GM23248 (cell line): ENCODE measurements around the gene TXN2. TPM values are rescaled to one million over a fixed set of nuclear protein-coding genes. Genes with fewer than 3 reads are reported as not detected.
"Not testable (repeated sequence)": the region's sequence is repeated elsewhere in the genome, so short reads cannot be mapped to it uniquely, and the experiment has no call there.

Source experiments
- DNase-seq: peaks from one replicate; pipeline ENCODE4 v3.0.0-alpha.2; 2015
- H2AFZ ChIP-seq: fragments of 200-600 bp; sonication (generic); 2 replicates; pipeline ENCODE4 v1.6.1; 2016; ENCODE audit warnings: antibody characterized with exemption
- H3F3A ChIP-seq: fragments of 200-600 bp; sonication (generic); 2 replicates; pipeline ENCODE4 v1.6.1; 2016; ENCODE audit warnings: mild to moderate bottlenecking, antibody characterized with exemption, mixed run types; ENCODE audit not compliant: insufficient read depth
- H3K27ac ChIP-seq: fragments of 200-600 bp; sonication (generic); 2 replicates; pipeline ENCODE4 v1.5.1; 2016; ENCODE audit warnings: mild to moderate bottlenecking
- H3K27me3 ChIP-seq: fragments of 200-600 bp; sonication (generic); replicated peaks from 2 replicates; pipeline ENCODE4 v1.6.1; 2016; ENCODE audit warnings: mild to moderate bottlenecking; ENCODE audit not compliant: insufficient read depth
- H3K36me3 ChIP-seq: fragments of 200-600 bp; sonication (generic); 2 replicates; pipeline ENCODE4 v1.6.1; 2016; ENCODE audit warnings: low read depth, mild to moderate bottlenecking
- H3K4me1 ChIP-seq: fragments of 200-600 bp; sonication (generic); 2 replicates; pipeline ENCODE4 v1.6.1; 2016; ENCODE audit warnings: mild to moderate bottlenecking; ENCODE audit not compliant: insufficient read depth
- H3K4me2 ChIP-seq: fragments of 200-600 bp; sonication (generic); one replicate; pipeline ENCODE4 v1.6.1; 2016; ENCODE audit warnings: mild to moderate bottlenecking; ENCODE audit not compliant: unreplicated experiment
- H3K4me3 ChIP-seq: fragments of 200-600 bp; sonication (generic); 2 replicates; pipeline ENCODE4 v1.5.1; 2016; ENCODE audit warnings: mild to moderate bottlenecking
- H3K79me2 ChIP-seq: fragments of 200-600 bp; sonication (generic); 2 replicates; pipeline ENCODE4 v1.6.1; 2016; ENCODE audit warnings: mild to moderate bottlenecking; ENCODE audit not compliant: insufficient read depth
- H3K9ac ChIP-seq: fragments of 200-600 bp; sonication (generic); 2 replicates; pipeline ENCODE4 v1.6.1; 2016; ENCODE audit warnings: mild to moderate bottlenecking
- H3K9me2 ChIP-seq: fragments of 200-600 bp; sonication (generic); 2 replicates; pipeline ENCODE4 v1.6.1; 2016; ENCODE audit warnings: mixed run types, mild to moderate bottlenecking, moderate library complexity; ENCODE audit not compliant: insufficient read depth
- H3K9me3 ChIP-seq: fragments of 200-600 bp; sonication (generic); one replicate; pipeline ENCODE4 v1.6.1; 2017; ENCODE audit warnings: low read depth
- H4K20me1 ChIP-seq: fragments of 200-600 bp; sonication (generic); 2 replicates; pipeline ENCODE4 v1.6.0; 2016; ENCODE audit not compliant: insufficient read depth
- EZH2 ChIP-seq: fragments of 200-600 bp; sonication (generic); IDR thresholded peaks from 2 replicates; pipeline ENCODE4 v1.6.1; 2018; ENCODE audit warnings: antibody characterized with exemption, mild to moderate bottlenecking; ENCODE audit not compliant: insufficient read depth, poor library complexity, severe bottlenecking
- EZH2phosphoT487 ChIP-seq: fragments of 200-600 bp; sonication (generic); IDR thresholded peaks from 2 replicates; pipeline ENCODE4 v1.6.1; 2018; ENCODE audit warnings: antibody characterized with exemption, moderate library complexity, mild to moderate bottlenecking, low read depth; ENCODE audit not compliant: insufficient read depth
- WGBS, 2 experiments: methylation state at CpG; one replicate each; pipeline ENCODE4 v1.1.6; 2015 to 2017; ENCODE audit warnings: low lambda C conversion rate in 2 of 2, low coverage in 1 of 2; ENCODE audit errors: missing lambda C conversion rate in 2 of 2; 5-methylcytosine and 5-hydroxymethylcytosine counted together
- in situ Hi-C: fragments of 300-500 bp; cut with MboI; formaldehyde crosslinking; loops from 2 replicates; pipeline ENCODE4 v1.15.0; 2020
- polyA plus RNA-seq: library from polyadenylated mRNA; unstranded; fragments of >200 nt; fragmentation: Nextera tagmentation; extraction: Ambion mirVana; gene quantifications from 2 replicates; pipeline ENCODE4 v1.2.1, GENCODE V29; 2016
- total RNA-seq: library from RNA; depleted of rRNA; stranded (reverse); fragments of >200 nt; shearing (Covaris generic); gene quantifications from 2 replicates; pipeline ENCODE4 v1.2.3, GENCODE V29; 2014

The TXN2 gene
- total and polyA plus RNA-seq, 2 experiments from 2014 or later = 24.0 to 104 TPM

GRCh38 chr22:36456464-36456845 is 25.0 kb downstream of the TXN2 start:
- no peak for TF ChIP-seq EZH2phosphoT487
- TF ChIP-seq EZH2 = no peak
- Histone ChIP-seq H3K9me2 (no peaks in the 10 kb centered on the region), H3K4me1 (peaks cover 6% of the 10 kb centered on the region; the same call in 1 of the 2 replicates), H3K79me2 (no peaks in the 10 kb centered on the region), H3K27me3 (no peaks in the 10 kb centered on the region), H3K9ac (no peak overlapping the region), H3K4me2 (no peak overlapping the region), H2AFZ (no peak overlapping the region), H3F3A (peaks cover 7% of the 10 kb centered on the region; the same call in 1 of the 2 replicates), H3K4me3 (no peak overlapping the region), H3K9me3 (no peaks in the 10 kb centered on the region), H4K20me1 (no peaks in the 10 kb centered on the region), H3K27ac (no peak overlapping the region), H3K36me3 (no peaks in the 10 kb centered on the region)
- DNase-seq = no peak
- WGBS, 2 experiments = 81% methylated on average over 12 of the region's 12 CpGs
- in situ Hi-C loops = no loop called here

DNA sequence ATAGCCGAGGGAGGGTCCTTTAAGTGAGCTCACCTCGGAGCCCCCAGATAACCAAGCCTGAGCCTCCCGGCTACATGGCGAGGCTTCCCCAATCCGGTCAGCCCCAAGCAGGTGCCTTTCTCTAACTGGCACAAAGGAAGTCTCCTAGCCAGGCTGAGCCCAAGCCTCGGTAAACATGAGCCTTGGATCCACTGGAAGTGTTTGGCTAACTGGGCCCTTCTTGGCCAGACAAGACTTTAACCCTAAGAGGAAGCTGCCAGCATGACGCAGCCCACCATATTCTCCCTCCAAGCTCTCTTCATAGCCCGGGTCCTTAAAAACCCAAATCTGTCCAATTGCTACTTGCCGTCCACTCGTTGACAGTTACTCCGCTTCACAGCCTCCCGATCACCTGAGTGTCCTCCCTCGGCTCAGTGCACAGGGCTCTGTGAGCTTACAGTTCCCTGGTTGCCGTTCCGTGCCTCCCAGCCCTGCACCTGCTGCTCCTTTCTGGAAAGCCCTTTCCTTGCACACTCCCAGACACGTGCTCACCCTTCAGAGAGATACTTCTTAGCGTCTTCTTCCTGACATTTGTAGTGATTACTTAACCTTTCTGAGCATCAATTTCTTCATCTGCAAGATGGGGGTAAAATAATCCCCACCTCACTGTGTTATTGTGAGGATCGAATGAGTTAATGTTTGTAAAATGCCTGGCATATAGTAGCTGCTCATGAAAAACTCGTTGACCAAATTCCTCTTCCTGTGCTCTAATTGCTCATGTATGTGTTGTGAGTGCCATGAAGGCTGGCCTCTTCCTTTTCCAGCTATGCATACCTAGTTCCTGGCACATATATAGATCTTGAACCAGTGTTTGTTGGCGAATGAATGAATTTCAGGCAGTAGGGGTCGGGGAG is 25.6 kb downstream of the TXN2 start:
- Histone ChIP-seq H3K27ac (no peak overlapping the region), H3K9ac (no peak overlapping the region), H3K4me2 (peak overlapping the region; percentile 74), H3K9me3 (no peaks in the 10 kb centered on the region), H4K20me1 (no peaks in the 10 kb centered on the region), H2AFZ (peak overlapping the region; percentile 81), H3K27me3 (no peaks in the 10 kb centered on the region), H3K79me2 (no peaks in the 10 kb centered on the region), H3K9me2 (no peaks in the 10 kb centered on the region), H3F3A (peaks cover 7% of the 10 kb centered on the region; the same call in 1 of the 2 replicates), H3K4me1 (peaks cover 7% of the 10 kb centered on the region; the same call in 1 of the 2 replicates), H3K36me3 (no peaks in the 10 kb centered on the region), H3K4me3 (peak overlapping the region; percentile 75)
- no peak for DNase-seq
- TF ChIP-seq EZH2phosphoT487 (no peak), EZH2 (no peak)
- 74 to 75% methylated on average over 21 of the region's 21 CpGs for WGBS, 2 experiments
- in situ Hi-C loops = no loop called here

DNA sequence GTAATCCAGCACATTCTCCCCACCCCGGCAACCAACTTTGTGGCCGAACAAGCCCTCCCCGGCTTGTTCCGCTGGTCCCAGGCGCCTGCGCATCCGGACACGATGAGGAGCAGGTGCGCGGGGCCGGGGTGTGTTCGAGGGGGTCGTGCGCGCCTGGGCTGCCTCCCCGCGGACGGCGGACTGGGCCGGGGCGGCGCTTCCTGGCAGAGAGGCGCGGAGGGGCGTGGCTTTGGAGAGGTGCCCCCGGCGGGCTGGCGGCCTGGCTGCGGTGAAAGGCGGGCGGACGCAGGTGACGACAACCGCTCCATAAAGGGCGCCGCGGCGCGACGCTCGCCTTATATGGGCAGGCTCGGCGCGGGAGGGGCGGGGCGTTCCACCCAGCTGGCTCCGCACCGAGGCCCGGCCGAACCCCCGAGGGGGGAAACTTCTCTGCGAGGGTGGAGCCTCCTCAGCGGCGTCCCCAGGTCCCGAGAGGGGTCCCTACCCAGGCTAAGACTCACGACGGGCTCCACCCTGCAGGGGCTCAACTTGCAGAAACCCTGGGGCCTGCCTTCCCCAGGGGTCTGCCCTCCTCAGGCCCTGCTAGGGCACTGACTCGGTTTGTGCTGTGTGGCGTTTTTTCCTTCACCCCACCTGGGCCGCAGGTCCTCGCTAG is 26.4 kb downstream of the TXN2 start:
- no peaks in the 10 kb centered on the region for H3K36me3 ChIP-seq
- no peaks in the 10 kb centered on the region for H3K27me3 ChIP-seq
- no peaks in the 10 kb centered on the region for H3K79me2 ChIP-seq
- peak overlapping the region; percentile 81 for H2AFZ ChIP-seq
- H3K9me2 ChIP-seq = no peaks in the 10 kb centered on the region
- peak overlapping the region; percentile 74 for H3K4me2 ChIP-seq
- peaks cover 7% of the 10 kb centered on the region; the same call in 1 of the 2 replicates for H3F3A ChIP-seq
- peaks cover 7% of the 10 kb centered on the region; the same call in 1 of the 2 replicates for H3K4me1 ChIP-seq
- in situ Hi-C loops = no loop called here
- H4K20me1 ChIP-seq = no peaks in the 10 kb centered on the region
- peak overlapping the region; percentile 41 for H3K9ac ChIP-seq
- no peak overlapping the region for H3K27ac ChIP-seq
- no peak for TF ChIP-seq EZH2phosphoT487
- no peak for TF ChIP-seq EZH2
- DNase-seq = peak; percentile 85
- WGBS, 2 experiments = 5 to 7% methylated on average over 50 to 58 of the region's 61 CpGs
- H3K4me3 ChIP-seq = peak overlapping the region; percentile 75
- no peaks in the 10 kb centered on the region for H3K9me3 ChIP-seq

- Histone ChIP-seq H2AFZ (no peak overlapping the region), H3K9ac (no peak overlapping the region), H4K20me1 (no peaks in the 10 kb centered on the region), H3K4me2 (no peak overlapping the region), H3K27ac (no peak overlapping the region), H3K9me3 (no peaks in the 10 kb centered on the region), H3K27me3 (no peaks in the 10 kb centered on the region), H3K4me1 (peaks cover 7% of the 10 kb centered on the region; the same call in 1 of the 2 replicates), H3F3A (peaks cover 7% of the 10 kb centered on the region; the same call in 1 of the 2 replicates), H3K4me3 (no peak overlapping the region), H3K79me2 (no peaks in the 10 kb centered on the region), H3K36me3 (no peaks in the 10 kb centered on the region), H3K9me2 (no peaks in the 10 kb centered on the region)
- in situ Hi-C loops = no loop called here
- 95% methylated on average over 15 to 16 of the region's 16 CpGs for WGBS, 2 experiments
- no peak for DNase-seq
- TF ChIP-seq EZH2phosphoT487 = no peak
- TF ChIP-seq EZH2 = no peak
Observed at GRCh38 chr22:36453855-36454378, 27.5 kb downstream of the TXN2 start.

- H3K79me2 ChIP-seq, H3K9me2 ChIP-seq, H3K4me2 ChIP-seq, in situ Hi-C loops, H3F3A ChIP-seq, H3K4me3 ChIP-seq, H3K9ac ChIP-seq, H3K4me1 ChIP-seq, H4K20me1 ChIP-seq, H3K27ac ChIP-seq, H3K36me3 ChIP-seq, H2AFZ ChIP-seq, H3K27me3 ChIP-seq, H3K9me3 ChIP-seq: not testable (repeated sequence)
- 88 to 92% methylated on average over 4 to 5 of the region's 5 CpGs for WGBS, 2 experiments
- peak; percentile 51 for DNase-seq
Observed at GRCh38 chr22:36452978-36453607, 28.3 kb downstream of the TXN2 start.
